IMR-90 (cell line): ENCODE measurements around the gene FFAR1. TPM values are rescaled to one million over a fixed set of nuclear protein-coding genes. Genes with fewer than 3 reads are reported as not detected.
A peak's percentile ranks its signal among the peaks of the same experiment; 100 is the strongest.

Source experiments
- ATAC-seq: fragments of 200-7000 bp; cut with Tn5 transposase; 2 replicates; pipeline ENCODE4 v1.9.1; 2020; ENCODE audit warnings: low read depth, mild to moderate bottlenecking, moderate library complexity
- BruUV-seq: library from RNA; stranded (reverse); fragments of 400-500 nt; replicated peaks from 2 replicates; lab custom pipeline; 2021; lab: Mats Ljungman, UMichigan
- CTCF ChIA-PET: fragments of 300-600 bp; formaldehyde crosslinking; extraction: SDS; loops from one replicate; lab custom pipeline; 2021; ENCODE audit warnings: antibody characterized with exemption; lab: Yijun Ruan, JAX
- POLR2A ChIA-PET: fragments of 300-600 bp; sonication (Branson Sonifier 250); formaldehyde crosslinking; loops from one replicate; lab custom pipeline; 2022; ENCODE audit warnings: antibody characterized with exemption; ENCODE audit not compliant: unreplicated experiment; lab: Charles Lee
- DNase-seq: peaks from one replicate; pipeline ENCODE4 v3.0.0; 2013
- H2AFZ ChIP-seq: replicated peaks from 2 replicates; pipeline ENCODE3; 2013; ENCODE audit warnings: low read length, mild to moderate bottlenecking; ENCODE audit not compliant: poor library complexity
- H2AK5ac ChIP-seq: 2 replicates; pipeline ENCODE4 v1.6.1; 2013; ENCODE audit warnings: low read depth, low read length, inconsistent platforms
- H2AK9ac ChIP-seq: replicated peaks from 2 replicates; pipeline ENCODE3; 2013; ENCODE audit warnings: mild to moderate bottlenecking, low read depth, low read length, moderate library complexity; ENCODE audit not compliant: poor library complexity
- H2BK120ac ChIP-seq: 2 replicates; pipeline ENCODE4 v1.6.1; 2013; ENCODE audit warnings: low read depth, low read length, inconsistent platforms
- H2BK15ac ChIP-seq: 3 replicates; pipeline ENCODE4 v1.6.1; 2013; ENCODE audit warnings: low read depth, low read length, inconsistent platforms
- H2BK20ac ChIP-seq: 2 replicates; pipeline ENCODE4 v1.6.1; 2013; ENCODE audit warnings: low read depth, mild to moderate bottlenecking, inconsistent platforms, low read length, moderate library complexity
- H2BK5ac ChIP-seq: 2 replicates; pipeline ENCODE4 v1.6.1; 2013; ENCODE audit warnings: mild to moderate bottlenecking, low read depth, low read length, inconsistent platforms; ENCODE audit not compliant: poor library complexity, severe bottlenecking
- H3K14ac ChIP-seq: replicated peaks from 2 replicates; pipeline ENCODE4 v1.6.1; 2013; ENCODE audit warnings: low read depth, low read length, inconsistent platforms
- H3K18ac ChIP-seq: 2 replicates; pipeline ENCODE4 v1.6.1; 2013; ENCODE audit warnings: low read depth, low read length, control low read depth
- H3K23ac ChIP-seq: 2 replicates; pipeline ENCODE4 v1.6.1; 2013; ENCODE audit warnings: low read depth, low read length, inconsistent platforms
- H3K27ac ChIP-seq: 2 replicates; pipeline ENCODE4 v1.5.1; 2013; ENCODE audit warnings: mild to moderate bottlenecking, control low read depth, low read length; ENCODE audit not compliant: insufficient read depth
- H3K27me3 ChIP-seq: 2 replicates; pipeline ENCODE4 v1.6.1; 2013; ENCODE audit warnings: low read length; ENCODE audit not compliant: control insufficient read depth, insufficient read depth
- H3K36me3 ChIP-seq: 2 replicates; pipeline ENCODE4 v1.6.1; 2013; ENCODE audit warnings: low read length, mixed read lengths; ENCODE audit not compliant: control insufficient read depth, insufficient read depth
- H3K4ac ChIP-seq: 2 replicates; pipeline ENCODE4 v1.6.1; 2013; ENCODE audit warnings: low read depth, low read length, inconsistent platforms
- H3K4me1 ChIP-seq: 2 replicates; pipeline ENCODE4 v1.6.1; 2013; ENCODE audit warnings: low read length, mixed read lengths; ENCODE audit not compliant: control insufficient read depth, insufficient read depth
- H3K4me2 ChIP-seq: 2 replicates; pipeline ENCODE4 v1.6.1; 2013; ENCODE audit warnings: low read depth, mild to moderate bottlenecking, control low read depth, low read length, moderate library complexity
- H3K4me3 ChIP-seq: 2 replicates; pipeline ENCODE4 v1.5.1; 2013; ENCODE audit warnings: low read depth, mild to moderate bottlenecking, control low read depth, low read length, moderate library complexity; ENCODE audit not compliant: insufficient read depth
- H3K56ac ChIP-seq: 2 replicates; pipeline ENCODE4 v1.6.1; 2013; ENCODE audit warnings: low read length, inconsistent platforms; ENCODE audit not compliant: insufficient read depth; ENCODE audit errors: extremely low read depth
- H3K79me1 ChIP-seq, 2 experiments: 2 replicates each; pipeline ENCODE4 v1.6.1; 2013; ENCODE audit warnings: low read length in 2 of 2, inconsistent platforms in 1 of 2, low read depth in 1 of 2
- H3K9ac ChIP-seq: 2 replicates; pipeline ENCODE4 v1.6.1; 2013; ENCODE audit warnings: low read depth, low read length, control low read depth
- H3K9me1 ChIP-seq: 2 replicates; pipeline ENCODE4 v1.6.1; 2013; ENCODE audit warnings: low read length, inconsistent platforms; ENCODE audit not compliant: insufficient read depth
- H3K9me3 ChIP-seq: 2 replicates; pipeline ENCODE4 v1.6.1; 2013; ENCODE audit warnings: low read length; ENCODE audit not compliant: control insufficient read depth, insufficient read depth
- H4K20me1 ChIP-seq: 2 replicates; pipeline ENCODE4 v1.6.1; 2013; ENCODE audit warnings: low read length, inconsistent platforms; ENCODE audit not compliant: insufficient read depth
- H4K5ac ChIP-seq: 2 replicates; pipeline ENCODE4 v1.6.1; 2013; ENCODE audit warnings: mild to moderate bottlenecking, low read depth, low read length, control low read depth
- H4K8ac ChIP-seq, 2 experiments: 2 replicates each; pipeline ENCODE4 v1.6.1; 2013; ENCODE audit warnings: low read depth in 2 of 2, low read length in 2 of 2, control low read depth in 1 of 2, inconsistent platforms in 1 of 2
- H4K91ac ChIP-seq: 2 replicates; pipeline ENCODE4 v1.6.1; 2013; ENCODE audit warnings: low read depth, low read length, inconsistent platforms; ENCODE audit not compliant: insufficient read depth
- BHLHE40 ChIP-seq: fragments of 150-350 bp; IDR thresholded peaks from 2 replicates; pipeline ENCODE4 v1.6.1; 2016; ENCODE audit warnings: mild to moderate bottlenecking, low read depth, low read length
- CHD1 ChIP-seq: IDR thresholded peaks from 2 replicates; pipeline ENCODE4 v1.6.1; 2012; ENCODE audit warnings: low read depth, low read length, improper control_type of control experiment
- CTCF ChIP-seq: conservative IDR thresholded peaks from 2 replicates; pipeline ENCODE4 v1.5.1; 2012; ENCODE audit warnings: mild to moderate bottlenecking, low read depth, low read length, improper control_type of control experiment
- ELK1 ChIP-seq: fragments of 150-350 bp; IDR thresholded peaks from 2 replicates; pipeline ENCODE4 v1.6.1; 2016; ENCODE audit warnings: low read depth, mild to moderate bottlenecking, low read length, moderate library complexity, borderline replicate concordance
- MAZ ChIP-seq: IDR thresholded peaks from 2 replicates; pipeline ENCODE4 v1.6.1; 2012; ENCODE audit warnings: low read depth, mild to moderate bottlenecking, low read length, improper control_type of control experiment, moderate library complexity, borderline replicate concordance
- MXI1 ChIP-seq: IDR thresholded peaks from 2 replicates; pipeline ENCODE4 v1.6.1; 2012; ENCODE audit warnings: low read depth, mild to moderate bottlenecking, low read length, moderate library complexity, borderline replicate concordance
- NFE2L2 ChIP-seq: fragments of 150-350 bp; IDR thresholded peaks from 2 replicates; pipeline ENCODE4 v1.6.1; 2016; ENCODE audit warnings: low read depth, mild to moderate bottlenecking, low read length
- POLR2A ChIP-seq: IDR thresholded peaks from 2 replicates; pipeline ENCODE4 v1.6.1; 2012; ENCODE audit warnings: mild to moderate bottlenecking, low read depth, low read length
- RAD21 ChIP-seq: IDR thresholded peaks from 2 replicates; pipeline ENCODE4 v1.6.1; 2012; ENCODE audit warnings: low read length, improper control_type of control experiment
- RFX5 ChIP-seq: IDR thresholded peaks from 2 replicates; pipeline ENCODE4 v1.8.0; 2012; ENCODE audit warnings: low read depth, mild to moderate bottlenecking, low read length, moderate library complexity
- SMC3 ChIP-seq: fragments of 150-350 bp; IDR thresholded peaks from 2 replicates; pipeline ENCODE4 v1.6.1; 2016; ENCODE audit warnings: low read depth, mild to moderate bottlenecking, antibody characterized with exemption, low read length, moderate library complexity
- USF2 ChIP-seq: fragments of 150-350 bp; IDR thresholded peaks from 2 replicates; pipeline ENCODE4 v1.6.1; 2017; ENCODE audit warnings: mild to moderate bottlenecking, antibody characterized with exemption, low read length, low read depth
- WGBS, 2 experiments: methylation state at CpG; one replicate each; pipeline versions ENCODE4 v1.1.5 to v1.1.7; 2013; ENCODE audit warnings: missing lambda C conversion rate in 2 of 2; ENCODE audit not compliant: insufficient read length in 1 of 2; ENCODE audit errors: extremely low coverage in 2 of 2; 5-methylcytosine and 5-hydroxymethylcytosine counted together
- dilution Hi-C: fragments of 300-500 bp; cut with HindIII; formaldehyde crosslinking; loops from one replicate; pipeline ENCODE4 v1.14.3; 2018; ENCODE audit warnings: low sequenced_read_pairs; ENCODE audit not compliant: unreplicated experiment
- in situ Hi-C: fragments of 300-500 bp; cut with MboI; formaldehyde crosslinking; loops from 3 replicates; pipeline ENCODE4 v1.14.3; 2019; ENCODE audit warnings: low sequenced_read_pairs, inconsistent platforms, mixed read lengths
- intact Hi-C: fragments of 100-400 bp; cut with micrococcal nuclease; formaldehyde crosslinking; loops from 2 replicates; pipeline ENCODE4 v1.10.0; 2022
- polyA plus RNA-seq, 3 experiments: library from polyadenylated mRNA; depleted of rRNA; stranded (reverse); fragments of >200 nt; gene quantifications; 2 replicates each; pipeline ENCODE4 v1.2.3, GENCODE V29; 2012; ENCODE audit warnings: low replicate concordance in 1 of 3
- total RNA-seq: library from RNA; depleted of rRNA; stranded (reverse); fragments of >200 nt; gene quantifications from 2 replicates; pipeline ENCODE4 v1.2.3, GENCODE V29; 2012

FFAR1 gene
- total and polyA plus RNA-seq, 2 of the 4 experiments (the other 2 are of a cell fraction) = not detected

GRCh38 chr19:35380450-35381124 lies 32.9 kb downstream of the FFAR1 start:
- Histone ChIP-seq H2AFZ (peak overlapping the region; percentile 21), H3K9ac (no peak overlapping the region), H3K9me3 (peaks cover 3% of the 10 kb centered on the region), H3K4me3 (no peak overlapping the region), H3K4me1 (no peaks in the 10 kb centered on the region), H3K14ac (no peak overlapping the region), H3K18ac (no peak overlapping the region), H3K4ac (no peak overlapping the region), H3K27ac (no peak overlapping the region), H3K9me1 (no peaks in the 10 kb centered on the region), H3K4me2 (no peak overlapping the region), H2AK5ac (no peak overlapping the region), H3K27me3 (peaks cover 4% of the 10 kb centered on the region), H3K79me1 (no peaks in the 10 kb centered on the region), H2BK5ac (no peak overlapping the region), H3K23ac (no peak overlapping the region), H2AK9ac (no peak overlapping the region), H3K56ac (no peak overlapping the region), H3K36me3 (no peaks in the 10 kb centered on the region), H2BK120ac (no peak overlapping the region), H2BK20ac (no peak overlapping the region), H4K5ac (no peak overlapping the region), H4K20me1 (no peaks in the 10 kb centered on the region), H2BK15ac (no peak overlapping the region), H4K91ac (no peak overlapping the region), H4K8ac (no peak overlapping the region)
- CTCF ChIA-PET = no interaction called here
- intact Hi-C loops = no loop called here
- ATAC-seq (no peak), DNase-seq (no peak)
- WGBS, 2 experiments = 40% methylated on average over 2 of the region's 9 CpGs; no CpG with 5 or more reads in 1 of the 2 experiments
- dilution Hi-C loops = no loop called here
- no peak for TF ChIP-seq NFE2L2
- TF ChIP-seq CTCF = no peak
- TF ChIP-seq USF2 = no peak
- TF ChIP-seq ELK1 = no peak
- no peak for TF ChIP-seq BHLHE40
- TF ChIP-seq CHD1 = no peak
- TF ChIP-seq SMC3 = no peak
- TF ChIP-seq POLR2A = no peak
- no peak for TF ChIP-seq MAZ
- TF ChIP-seq RFX5 = no peak
- TF ChIP-seq RAD21 = no peak
- no peak for TF ChIP-seq MXI1
- POLR2A ChIA-PET = no interaction called here
- in situ Hi-C loops = no loop called here
- no TSS peak for BruUV-seq
